ENCODE measurements around the gene ACAP1. TPM values are rescaled to one million over a fixed set of nuclear protein-coding genes. Genes with fewer than 3 reads are reported as not detected.

ACAP1 gene
- total RNA-seq, 1 donor from 2014 or later: 16.0 TPM

DNA sequence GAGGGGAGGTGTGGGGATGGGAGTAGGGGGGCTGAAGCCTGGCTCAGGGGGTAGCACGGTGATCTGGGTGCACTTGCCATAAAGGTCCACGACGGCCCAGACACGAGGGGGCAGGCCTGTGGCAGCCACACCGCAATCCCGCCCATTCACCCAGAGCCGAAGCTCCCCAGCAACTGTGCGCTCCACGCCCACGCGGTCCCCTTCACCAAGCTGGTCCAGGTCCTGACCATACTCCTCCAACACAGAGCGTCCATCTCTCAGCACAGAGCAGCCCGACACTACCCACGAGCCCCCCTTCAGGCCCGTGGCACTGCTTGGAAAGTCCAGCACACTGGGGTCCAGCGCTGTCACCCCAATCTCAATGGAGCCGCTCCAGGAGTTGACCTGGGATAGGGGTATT is 8.8 kb upstream of the ACAP1 start:
- Histone ChIP-seq H2AFZ (ENCODE audit: low read depth, low read length) (no peak overlapping the region), H3K27me3 (ENCODE audit: insufficient read depth, low read length) (no peaks in the 10 kb centered on the region), H3K9ac (ENCODE audit: low read length) (no peak overlapping the region), H3K4me1 (ENCODE audit: insufficient read depth, low read length) (peaks cover 8% of the 10 kb centered on the region), H3K4me3 (ENCODE audit: insufficient read depth, low read depth, low read length) (no peak overlapping the region), H3K79me2 (ENCODE audit: insufficient read depth, low read length) (peaks cover 29% of the 10 kb centered on the region), H3K27ac (ENCODE audit: low read depth, low read length) (no peak overlapping the region), H3K36me3 (ENCODE audit: insufficient read depth, low read length) (peaks cover 10% of the 10 kb centered on the region), H3K9me3 (ENCODE audit: insufficient read depth, low read depth, low read length) (no peaks in the 10 kb centered on the region), H4K20me1 (ENCODE audit: insufficient read depth, low read length) (peaks cover 11% of the 10 kb centered on the region), H3K4me2 (ENCODE audit: low read length) (peak overlapping the region; percentile 98)
- no peaks in the 10 kb centered on the region for H3K27me3 Mint-ChIP-seq (ENCODE audit: low read depth, unreplicated experiment)
- no peak overlapping the region for H3K27ac Mint-ChIP-seq (ENCODE audit: unreplicated experiment)
- H3K4me1 Mint-ChIP-seq (ENCODE audit: low read depth, unreplicated experiment): peaks cover 10% of the 10 kb centered on the region
- DNase-seq (ENCODE audit: low read depth) (no peak), FAIRE-seq (no peak)
- no peak overlapping the region for H3K4me3 Mint-ChIP-seq (ENCODE audit: unreplicated experiment)
- TF ChIP-seq EZH2 (IDR thresholded peaks at IDR 0.05; ENCODE audit: insufficient read depth, low read length): no peak
- TF ChIP-seq, protein P1, sequence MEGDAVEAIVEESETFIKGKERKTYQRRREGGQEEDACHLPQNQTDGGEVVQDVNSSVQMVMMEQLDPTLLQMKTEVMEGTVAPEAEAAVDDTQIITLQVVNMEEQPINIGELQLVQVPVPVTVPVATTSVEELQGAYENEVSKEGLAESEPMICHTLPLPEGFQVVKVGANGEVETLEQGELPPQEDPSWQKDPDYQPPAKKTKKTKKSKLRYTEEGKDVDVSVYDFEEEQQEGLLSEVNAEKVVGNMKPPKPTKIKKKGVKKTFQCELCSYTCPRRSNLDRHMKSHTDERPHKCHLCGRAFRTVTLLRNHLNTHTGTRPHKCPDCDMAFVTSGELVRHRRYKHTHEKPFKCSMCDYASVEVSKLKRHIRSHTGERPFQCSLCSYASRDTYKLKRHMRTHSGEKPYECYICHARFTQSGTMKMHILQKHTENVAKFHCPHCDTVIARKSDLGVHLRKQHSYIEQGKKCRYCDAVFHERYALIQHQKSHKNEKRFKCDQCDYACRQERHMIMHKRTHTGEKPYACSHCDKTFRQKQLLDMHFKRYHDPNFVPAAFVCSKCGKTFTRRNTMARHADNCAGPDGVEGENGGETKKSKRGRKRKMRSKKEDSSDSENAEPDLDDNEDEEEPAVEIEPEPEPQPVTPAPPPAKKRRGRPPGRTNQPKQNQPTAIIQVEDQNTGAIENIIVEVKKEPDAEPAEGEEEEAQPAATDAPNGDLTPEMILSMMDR (IDR thresholded peaks at IDR 0.05; ENCODE audit: insufficient read depth, low read depth, low read length): no peak
- H3K9me3 Mint-ChIP-seq (ENCODE audit: unreplicated experiment): no peaks in the 10 kb centered on the region
- H3K36me3 Mint-ChIP-seq (ENCODE audit: low read depth, unreplicated experiment): peaks cover 10% of the 10 kb centered on the region

DNA sequence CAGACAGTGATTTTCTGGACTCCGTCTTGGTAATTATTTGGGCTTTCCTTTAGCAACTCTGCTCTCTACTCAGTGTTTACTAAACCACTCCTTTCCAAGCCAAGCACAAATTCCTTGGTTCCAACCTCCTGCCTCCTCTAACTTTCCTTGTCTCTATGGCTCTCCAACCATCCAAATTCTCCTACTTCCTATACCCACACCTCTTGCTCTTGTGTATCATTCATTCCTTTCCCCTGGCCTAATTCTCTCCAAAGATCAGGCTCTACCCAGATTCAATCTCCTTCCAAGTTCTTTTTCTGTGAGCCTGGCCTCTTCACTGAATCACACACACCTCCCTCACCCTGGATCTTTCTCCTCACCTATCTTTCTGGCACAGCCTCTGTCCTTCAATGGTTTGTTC is 8.3 kb upstream of the ACAP1 start:
- Histone ChIP-seq H4K20me1 (ENCODE audit: insufficient read depth, low read length) (peaks cover 11% of the 10 kb centered on the region), H3K9ac (ENCODE audit: low read length) (peak overlapping the region; percentile 88), H3K79me2 (ENCODE audit: insufficient read depth, low read length) (peaks cover 29% of the 10 kb centered on the region), H2AFZ (ENCODE audit: low read depth, low read length) (no peak overlapping the region), H3K4me3 (ENCODE audit: insufficient read depth, low read depth, low read length) (no peak overlapping the region), H3K4me1 (ENCODE audit: insufficient read depth, low read length) (peaks cover 8% of the 10 kb centered on the region), H3K9me3 (ENCODE audit: insufficient read depth, low read depth, low read length) (no peaks in the 10 kb centered on the region), H3K36me3 (ENCODE audit: insufficient read depth, low read length) (peaks cover 10% of the 10 kb centered on the region), H3K4me2 (ENCODE audit: low read length) (peak overlapping the region; percentile 98), H3K27me3 (ENCODE audit: insufficient read depth, low read length) (no peaks in the 10 kb centered on the region), H3K27ac (ENCODE audit: low read depth, low read length) (no peak overlapping the region)
- no peaks in the 10 kb centered on the region for H3K9me3 Mint-ChIP-seq (ENCODE audit: unreplicated experiment)
- H3K4me1 Mint-ChIP-seq (ENCODE audit: low read depth, unreplicated experiment): peaks cover 10% of the 10 kb centered on the region
- H3K4me3 Mint-ChIP-seq (ENCODE audit: unreplicated experiment): peak overlapping the region; percentile 95
- no peaks in the 10 kb centered on the region for H3K27me3 Mint-ChIP-seq (ENCODE audit: low read depth, unreplicated experiment)
- TF ChIP-seq, protein P1 (IDR thresholded peaks at IDR 0.05; ENCODE audit: insufficient read depth, low read depth, low read length): no peak
- TF ChIP-seq EZH2 (IDR thresholded peaks at IDR 0.05; ENCODE audit: insufficient read depth, low read length): no peak
- H3K36me3 Mint-ChIP-seq (ENCODE audit: low read depth, unreplicated experiment): peaks cover 9% of the 10 kb centered on the region
- no peak for DNase-seq (ENCODE audit: low read depth)
- no peak for FAIRE-seq
- H3K27ac Mint-ChIP-seq (ENCODE audit: unreplicated experiment): no peak overlapping the region

DNA sequence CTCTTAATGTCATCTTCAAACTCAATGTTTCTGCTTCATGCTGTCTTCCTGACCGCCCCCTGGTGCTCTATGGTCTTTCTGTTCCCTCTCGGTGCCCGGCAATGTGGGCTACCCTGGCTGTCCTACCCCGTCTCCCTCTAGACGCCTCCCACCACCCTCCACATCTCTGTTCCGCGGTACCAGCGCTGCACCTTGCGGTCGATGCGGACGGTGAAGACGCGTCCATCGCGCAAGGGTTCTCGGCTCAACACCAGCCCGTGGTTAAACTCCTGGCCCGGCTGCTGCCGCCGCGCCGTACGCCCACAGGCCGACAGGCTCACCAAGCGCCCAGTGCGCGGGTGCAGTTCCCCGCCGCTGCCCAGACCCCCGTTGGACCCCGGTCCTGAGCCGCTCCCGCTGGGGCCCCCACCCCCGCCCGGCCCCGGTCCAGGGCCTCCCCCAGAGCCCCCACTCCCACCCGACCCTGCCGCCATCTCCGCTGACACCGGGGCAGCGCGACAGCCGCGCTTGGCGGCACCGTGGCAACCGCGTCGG is 7.4 kb upstream of the ACAP1 start, which contains the start of gene NEURL4:
NEURL4 (minus strand) TSS at position 496 of the 534 bp plus-strand sequence; CDS start at position 473, 23 bp downstream.
- no peaks in the 10 kb centered on the region for H3K27me3 ChIP-seq (ENCODE audit: insufficient read depth, low read length)
- peak within 1 kb of the TSS; percentile 95 for H3K4me3 Mint-ChIP-seq (ENCODE audit: unreplicated experiment)
- peak within 1 kb of the TSS; percentile 79 for H3K27ac ChIP-seq (ENCODE audit: low read depth, low read length)
- H3K4me1 Mint-ChIP-seq (ENCODE audit: low read depth, unreplicated experiment): peaks cover 10% of the 10 kb centered on the region
- no peaks in the 10 kb centered on the region for H3K9me3 ChIP-seq (ENCODE audit: insufficient read depth, low read depth, low read length)
- peak within 1 kb of the TSS; percentile 88 for H3K9ac ChIP-seq (ENCODE audit: low read length)
- TF ChIP-seq, protein P1 (IDR thresholded peaks at IDR 0.05; ENCODE audit: insufficient read depth, low read depth, low read length): no peak
- TF ChIP-seq EZH2 (IDR thresholded peaks at IDR 0.05; ENCODE audit: insufficient read depth, low read length): no peak
- H2AFZ ChIP-seq (ENCODE audit: low read depth, low read length): peak within 1 kb of the TSS; percentile 97
- DNase-seq (ENCODE audit: low read depth): no peak
- H3K27me3 Mint-ChIP-seq (ENCODE audit: low read depth, unreplicated experiment): no peaks in the 10 kb centered on the region
- peaks cover 6% of the 10 kb centered on the region for H3K36me3 Mint-ChIP-seq (ENCODE audit: low read depth, unreplicated experiment)
- peak within 1 kb of the TSS; percentile 96 for H3K27ac Mint-ChIP-seq (ENCODE audit: unreplicated experiment)
- peaks cover 2% of the 10 kb centered on the region for H3K36me3 ChIP-seq (ENCODE audit: insufficient read depth, low read length)
- H3K4me1 ChIP-seq (ENCODE audit: insufficient read depth, low read length): peaks cover 8% of the 10 kb centered on the region
- peak within 1 kb of the TSS; percentile 97 for H3K4me3 ChIP-seq (ENCODE audit: insufficient read depth, low read depth, low read length)
- H3K4me2 ChIP-seq (ENCODE audit: low read length): peak within 1 kb of the TSS; percentile 98
- no peak for FAIRE-seq
- peaks cover 9% of the 10 kb centered on the region for H4K20me1 ChIP-seq (ENCODE audit: insufficient read depth, low read length)
- peaks cover 29% of the 10 kb centered on the region for H3K79me2 ChIP-seq (ENCODE audit: insufficient read depth, low read length)
- H3K9me3 Mint-ChIP-seq (ENCODE audit: unreplicated experiment): no peaks in the 10 kb centered on the region
